ENCODE measurements around the gene PRLR.

DNA sequence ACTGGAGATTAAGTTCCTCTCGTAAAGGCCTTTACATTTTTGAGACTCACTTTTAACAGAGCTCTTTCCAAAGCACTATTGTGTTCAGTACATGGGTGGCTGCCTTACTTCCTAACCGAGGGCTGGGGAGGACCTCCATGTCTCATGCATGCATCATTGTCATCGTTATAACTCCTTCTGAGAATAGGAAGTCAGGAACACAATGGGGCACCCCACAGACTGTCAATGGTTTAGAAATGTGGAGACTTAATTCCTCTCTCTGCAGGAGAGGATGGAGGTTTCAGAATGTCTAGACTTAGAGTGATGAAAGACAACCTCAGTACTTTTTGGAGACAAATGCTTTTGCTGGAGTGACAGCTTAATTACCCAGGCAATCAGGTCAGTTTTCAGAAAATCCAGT lies 83.9 kb downstream of the PRLR start:
- no peak for TF ChIP-seq POLR2A (IDR thresholded peaks at IDR 0.05)
- no peak for TF ChIP-seq POLR2AphosphoS5 (IDR thresholded peaks at IDR 0.05; ENCODE audit: insufficient read depth in 1 of 2, low read depth in 1 of 2)
